Right renal cortex interstitium (tissue), 3 donors: ENCODE measurements around the gene TRIM9. TPM values are rescaled to one million over a fixed set of nuclear protein-coding genes. Genes with fewer than 3 reads are reported as not detected.
"Not testable (repeated sequence)": the region's sequence is repeated elsewhere in the genome, so short reads cannot be mapped to it uniquely, and the experiment has no call there.

ENCODE experiments used
- DNase-seq, 3 donors: peaks; one replicate each; pipeline ENCODE4 v3.0.0-alpha.2; 2013; ENCODE audit warnings: low read depth in 3 of 3, low spot score in 2 of 3
- polyA plus RNA-seq, 3 donors: library from polyadenylated mRNA; unstranded; fragments of 120-200 nt; gene quantifications; one replicate each; pipeline ENCODE4 v1.2.1, GENCODE V29; 2013; ENCODE audit not compliant: insufficient read length in 3 of 3

Gene TRIM9
- polyA plus RNA-seq, 3 donors: 1.1 to 2.5 (median 2.1) TPM

DNA sequence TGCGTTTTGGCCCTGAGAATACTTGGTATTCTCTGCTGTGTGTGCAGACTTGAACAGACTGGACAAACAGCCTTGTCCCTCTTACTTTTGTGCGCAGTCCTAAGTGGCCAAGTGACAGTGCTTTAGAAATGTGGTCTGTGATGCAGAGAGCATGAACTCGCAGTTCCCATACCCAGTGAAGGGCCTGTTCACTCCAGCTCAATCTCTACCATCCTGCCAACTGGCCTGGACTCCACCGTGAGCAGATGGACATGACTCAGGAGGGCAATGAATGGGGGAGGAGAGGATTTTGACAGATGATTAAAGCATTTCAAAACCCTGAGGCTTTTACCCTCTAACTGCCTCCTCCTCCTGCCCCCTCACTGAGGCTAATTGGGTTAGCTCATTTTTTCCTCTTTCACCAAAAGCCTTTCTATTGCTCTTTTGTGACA, 88.1 kb downstream of the TRIM9 start:
- no peak for DNase-seq

DNA sequence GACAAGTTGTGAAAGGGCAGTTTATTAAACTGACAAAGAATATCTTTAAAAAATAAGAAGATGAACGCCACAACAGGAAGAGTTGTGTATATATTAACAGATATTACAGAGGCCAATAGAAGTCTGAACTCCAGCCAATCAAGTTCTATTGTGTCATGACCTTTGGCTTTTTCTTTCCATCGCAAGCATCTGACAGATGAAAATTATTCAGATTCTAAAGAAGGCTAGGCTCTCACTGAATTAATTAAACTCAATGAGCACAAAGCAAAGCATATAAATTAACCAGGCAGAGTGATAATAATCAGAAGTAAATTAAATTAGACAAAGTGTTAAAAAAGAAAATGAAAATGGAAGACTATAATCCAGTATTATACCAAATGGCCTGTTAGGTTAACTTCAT, 88.6 kb downstream of the TRIM9 start:
- no peak for DNase-seq

DNA sequence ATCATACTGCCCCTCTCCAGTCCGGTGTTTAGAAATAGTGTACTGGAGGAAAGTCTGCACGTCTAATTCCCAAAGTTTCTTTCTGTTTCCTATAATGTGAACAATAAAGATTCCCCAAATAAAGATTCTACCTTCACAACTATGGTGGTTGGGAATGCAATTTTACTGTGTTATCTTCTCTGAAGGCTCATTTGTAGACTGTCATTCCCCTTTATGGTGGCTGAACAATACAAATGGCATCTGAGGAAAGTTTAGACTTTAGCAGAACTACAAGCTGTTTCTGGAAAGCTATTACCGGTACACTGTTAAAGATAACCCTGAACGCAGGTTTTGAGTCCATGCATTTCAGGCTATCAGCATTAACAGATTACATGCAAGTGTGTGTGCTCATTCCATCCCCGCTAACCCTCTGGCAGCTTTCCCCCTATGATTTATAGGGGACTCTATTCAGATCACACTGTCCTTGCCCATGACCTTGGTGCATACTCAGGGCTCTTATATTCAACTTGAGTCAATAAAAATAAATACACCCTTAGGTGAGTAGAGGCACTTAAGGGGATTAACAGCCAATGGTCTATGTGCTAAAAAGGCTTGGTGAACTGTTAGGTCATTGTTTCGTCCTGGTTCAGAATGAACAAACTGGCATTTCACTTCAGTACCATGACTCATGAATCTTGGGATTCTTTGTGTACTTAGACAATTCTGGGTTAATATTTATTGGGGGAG, 89.9 kb downstream of the TRIM9 start:
- no peak for DNase-seq

DNA sequence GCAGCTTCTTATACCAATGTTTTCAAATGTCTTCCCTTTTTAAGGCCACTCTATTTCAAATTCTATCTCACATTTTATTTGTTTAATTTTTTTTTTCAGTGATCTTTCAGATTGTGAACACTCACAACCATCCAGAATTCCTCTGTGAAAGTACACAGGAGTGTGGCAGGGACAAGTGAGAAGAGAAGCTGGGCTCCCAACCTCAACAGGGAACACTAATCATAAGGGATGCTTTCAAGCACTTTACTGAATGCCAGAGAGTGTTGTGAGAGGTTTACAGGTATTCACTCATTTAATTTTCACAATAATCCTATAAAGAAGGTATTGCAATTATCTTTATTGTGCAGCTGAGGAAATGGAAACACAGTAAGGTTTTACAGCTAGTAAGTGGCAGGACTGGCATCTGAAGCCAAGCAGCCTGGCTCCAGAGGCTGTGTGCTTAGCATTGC, 90.5 kb downstream of the TRIM9 start:
- DNase-seq: no peak

DNA sequence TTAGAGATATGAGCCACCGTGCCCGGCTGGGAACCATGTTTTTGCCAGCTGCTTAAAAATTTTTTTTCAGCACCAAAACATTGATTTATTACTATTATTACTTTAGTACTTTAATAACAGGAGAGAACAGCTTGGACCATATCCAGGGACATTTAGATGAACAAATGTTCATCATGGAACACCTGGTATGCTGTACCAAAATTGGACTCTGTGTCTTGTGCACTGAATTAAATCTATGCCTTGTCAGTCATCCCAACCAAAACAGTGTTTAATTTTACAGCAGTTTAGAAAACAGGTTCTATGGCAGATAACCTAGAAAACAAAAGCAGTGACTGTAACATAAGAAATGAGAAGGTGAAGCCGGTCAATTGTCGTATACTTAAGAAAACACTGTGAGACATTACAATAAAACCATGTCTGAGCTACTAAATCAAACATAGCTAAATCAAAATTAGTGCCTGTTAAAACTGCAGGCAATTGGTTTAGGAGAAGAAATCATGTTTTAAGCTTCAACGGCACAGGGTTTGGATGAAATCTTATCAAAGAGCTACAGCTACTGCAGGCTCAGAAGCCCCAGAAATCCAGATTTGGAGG, 92.4 kb downstream of the TRIM9 start:
- peak in 1 of 3 donors; percentile 16 for DNase-seq

DNA sequence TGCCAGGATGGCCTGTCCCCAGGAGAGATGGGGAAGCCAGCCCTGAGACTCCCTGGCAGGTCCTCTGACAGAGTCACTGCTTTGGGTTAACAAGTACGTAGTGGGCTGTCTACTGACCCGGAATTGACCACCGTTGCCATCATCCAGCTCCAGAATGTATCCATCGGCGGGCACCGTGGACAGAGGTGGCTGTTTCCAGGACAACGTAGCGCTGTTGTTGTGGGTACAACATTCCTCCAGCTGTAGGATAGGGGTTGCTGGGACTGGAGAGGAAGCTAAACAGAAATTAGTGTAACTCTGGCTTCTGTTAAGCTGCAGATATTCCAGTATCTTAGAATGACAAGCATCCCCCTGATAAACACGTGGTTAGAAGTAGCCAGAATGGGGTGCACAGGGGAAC, 94.3 kb downstream of the TRIM9 start:
- no peak for DNase-seq

DNA sequence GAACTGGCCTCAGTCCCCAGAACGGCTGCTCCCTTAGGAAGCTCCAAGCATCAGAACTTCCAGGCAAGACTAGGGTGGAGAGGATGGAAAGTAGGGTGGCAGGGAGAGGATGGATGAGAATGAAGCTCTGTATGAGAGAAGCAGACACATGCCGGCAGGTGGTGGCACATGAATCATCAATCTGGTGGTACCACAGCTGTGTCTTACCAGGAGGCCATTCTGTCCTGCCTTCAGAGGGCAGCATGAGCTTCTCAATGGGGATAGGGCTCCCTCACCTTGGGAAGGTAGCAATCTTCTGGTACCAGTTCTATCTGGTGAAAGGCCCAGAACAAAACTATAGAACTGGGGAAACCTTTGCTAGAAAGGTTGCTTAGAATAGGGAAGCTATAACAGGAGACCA, 95.2 kb downstream of the TRIM9 start:
- DNase-seq: no peak

DNA sequence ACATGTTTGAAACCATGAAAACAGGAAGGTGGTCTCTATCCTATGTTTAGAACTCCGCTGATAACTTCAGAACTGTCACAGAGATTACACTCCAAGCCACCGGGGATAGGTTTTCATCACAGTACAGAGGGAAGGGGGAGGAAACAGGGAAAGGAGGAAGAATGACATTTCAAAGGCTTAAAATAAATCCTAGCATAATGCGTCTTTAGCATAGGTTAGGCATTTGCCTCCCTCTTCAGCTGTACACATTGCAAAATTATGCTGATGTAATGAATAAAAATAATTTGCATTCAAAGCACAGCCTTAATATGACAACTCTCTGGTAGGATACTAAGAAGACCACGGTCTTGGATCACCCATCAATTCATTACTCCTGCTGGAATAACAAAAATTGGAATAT, 96.3 kb downstream of the TRIM9 start:
- DNase-seq: no peak

DNA sequence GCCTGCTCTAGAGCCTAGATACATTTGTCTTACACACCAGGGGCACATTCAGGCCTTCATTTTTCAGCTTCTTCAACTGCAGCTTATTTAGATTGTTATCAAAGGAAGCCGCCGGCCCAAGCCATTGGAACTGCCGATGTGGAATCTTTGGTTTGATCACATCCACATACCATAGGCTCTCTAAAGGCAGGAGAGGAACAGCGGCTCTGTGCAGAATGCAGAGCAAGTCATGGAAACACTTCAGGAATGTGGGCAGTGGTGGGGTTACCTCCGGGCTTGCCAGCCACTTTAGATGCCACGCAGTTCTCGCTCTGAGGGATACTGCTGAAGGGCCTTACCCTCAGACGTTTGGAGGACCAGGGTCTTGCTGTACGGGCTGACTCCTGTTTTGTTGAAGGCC, 97.2 kb downstream of the TRIM9 start:
- no peak for DNase-seq

DNA sequence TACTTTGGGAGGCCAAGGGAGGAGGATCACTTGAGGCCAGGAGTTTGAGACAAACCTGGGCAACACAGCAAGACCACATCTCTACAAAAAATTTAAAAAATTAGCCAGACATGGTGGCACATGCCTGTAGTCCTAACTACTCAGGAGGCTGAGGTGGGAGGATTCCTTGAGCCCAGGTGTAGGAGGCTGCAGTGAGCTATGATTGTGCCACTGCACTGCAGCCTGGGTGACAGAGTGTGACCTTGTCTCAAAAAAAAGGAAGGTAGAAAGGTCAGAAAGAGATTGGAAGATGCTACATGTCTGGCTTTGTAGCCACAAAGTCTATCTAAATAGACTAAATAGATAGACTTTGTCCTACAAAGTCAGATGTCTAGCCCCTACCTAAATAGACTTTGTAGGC, 100.7 kb downstream of the TRIM9 start:
- not testable (repeated sequence) for DNase-seq

DNA sequence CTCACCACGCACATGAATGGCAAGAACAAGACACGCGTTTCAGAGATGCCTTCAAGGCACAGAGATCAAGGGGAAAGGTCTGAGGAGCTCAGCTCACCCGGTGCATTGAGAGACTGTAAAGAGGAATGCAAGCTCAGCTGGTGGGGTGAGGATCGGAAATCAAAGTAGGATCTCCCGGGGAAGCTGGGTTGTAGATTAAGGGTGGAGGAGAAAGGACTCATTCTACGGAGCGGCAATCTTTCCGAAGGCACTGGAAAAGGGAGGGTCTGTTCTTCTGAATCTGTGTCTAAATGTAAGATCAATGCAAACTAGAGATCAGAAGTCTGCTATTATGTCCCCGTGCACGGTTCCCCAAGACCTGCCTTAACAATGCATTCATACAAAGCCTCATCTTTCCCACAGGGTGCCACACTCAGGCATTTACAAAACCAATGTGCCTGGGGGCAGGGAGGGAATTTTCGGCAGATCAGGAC, 109.0 kb downstream of the TRIM9 start:
- DNase-seq: no peak

DNA sequence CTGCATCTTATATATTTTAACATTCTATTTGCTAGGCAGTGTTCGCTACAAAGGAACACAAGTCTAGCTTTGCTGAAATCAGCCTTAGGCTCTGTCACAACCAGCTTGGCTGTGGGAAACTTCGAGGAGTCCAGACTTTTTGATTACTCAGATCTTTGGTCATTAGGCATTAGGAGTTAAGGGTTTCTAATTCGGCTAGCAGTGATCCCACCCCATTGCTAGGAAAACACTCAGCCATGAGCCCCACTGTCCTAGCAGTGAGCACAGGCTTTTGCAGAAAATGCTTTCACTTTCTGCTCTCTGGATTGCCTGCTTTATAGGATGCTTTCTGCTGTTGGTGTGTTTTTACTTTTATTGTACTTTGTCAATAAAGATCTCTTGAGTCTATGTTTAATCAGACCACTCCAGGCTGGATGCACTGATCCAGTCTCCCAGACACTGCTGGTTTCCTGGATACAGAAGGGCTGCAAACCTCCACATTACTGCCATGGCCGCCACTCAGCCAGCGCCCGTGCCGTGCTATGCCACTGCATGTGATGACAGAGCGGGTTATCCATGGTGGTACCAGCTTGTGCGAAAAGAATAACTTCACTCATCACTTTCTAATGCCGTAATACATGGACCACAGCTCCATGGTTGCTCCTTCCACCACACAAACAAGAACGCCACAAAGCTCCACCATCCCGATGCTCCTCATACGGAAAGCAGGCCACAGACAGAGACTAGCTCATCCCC, 109.6 kb downstream of the TRIM9 start:
- DNase-seq: no peak

DNA sequence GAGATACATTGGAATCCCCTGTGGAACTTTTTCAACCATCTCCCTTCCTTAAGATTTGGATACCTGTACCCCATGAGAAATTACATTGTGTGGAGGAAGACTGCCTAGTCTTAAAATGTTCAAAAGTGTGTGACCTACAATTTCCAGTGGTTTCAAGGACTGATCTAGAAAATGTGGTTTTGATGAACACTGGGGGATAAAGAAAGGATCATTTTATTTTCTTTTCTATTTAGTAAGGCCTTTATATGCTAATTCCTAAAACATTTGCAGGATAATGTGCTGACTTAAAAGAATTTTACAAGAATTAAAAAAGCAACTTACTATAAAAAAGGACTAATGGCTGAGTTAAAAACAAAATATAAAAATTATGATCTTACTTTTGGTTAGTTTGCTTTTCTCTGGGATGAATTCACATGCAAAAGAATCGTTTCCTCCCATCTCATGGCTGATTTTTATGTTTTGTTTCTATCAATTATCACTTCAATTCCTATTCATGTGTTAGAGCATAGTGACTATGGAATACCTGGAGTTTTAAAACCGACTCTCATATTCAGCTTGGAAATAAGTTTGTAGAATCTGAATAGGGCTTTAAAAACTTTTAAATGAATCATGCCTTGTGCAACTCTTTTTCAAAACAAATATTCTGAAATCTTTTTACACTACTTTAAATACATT, 110.7 kb downstream of the TRIM9 start:
- DNase-seq: no peak

DNA sequence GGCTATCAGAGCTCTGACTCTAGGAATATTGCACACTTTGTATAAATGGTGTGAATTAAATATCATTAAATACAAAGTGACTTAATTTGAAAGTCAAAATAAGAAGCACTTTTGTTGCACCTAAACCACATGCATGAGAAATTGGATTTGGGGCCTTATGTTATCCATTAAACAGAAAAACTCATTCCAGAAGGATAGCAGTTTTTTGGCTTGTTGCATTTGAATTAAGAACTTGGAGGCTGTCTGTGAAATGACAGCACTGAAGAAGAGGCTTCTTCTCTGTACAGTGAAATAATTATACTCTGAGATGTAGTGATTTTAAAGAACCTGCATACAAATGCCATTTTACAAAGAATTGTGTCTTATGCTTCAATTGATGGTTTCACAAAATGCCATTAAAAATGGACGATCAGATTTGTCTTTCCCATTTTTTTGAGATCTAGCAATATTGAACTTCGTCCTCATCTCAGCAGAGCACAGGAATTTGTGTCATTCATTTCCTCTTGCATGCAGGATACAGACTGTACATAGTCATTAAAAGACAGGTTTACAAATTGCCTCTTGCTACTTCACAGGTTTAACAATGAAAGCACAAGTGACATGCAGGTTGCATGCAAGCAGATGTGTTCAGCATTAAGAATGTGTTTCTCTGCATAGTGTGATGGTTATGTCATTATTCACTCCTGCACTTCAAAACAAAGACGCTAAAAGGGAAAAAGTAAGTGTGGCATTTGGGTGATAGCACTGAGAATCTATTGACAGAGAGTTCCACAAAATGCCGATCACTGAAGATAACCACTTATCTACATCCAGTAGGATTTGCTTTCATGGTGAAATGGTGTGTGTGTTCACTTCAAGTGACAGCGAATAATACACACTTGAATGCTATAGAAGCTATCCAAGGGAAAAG, 114.7 kb downstream of the TRIM9 start:
- no peak for DNase-seq

DNA sequence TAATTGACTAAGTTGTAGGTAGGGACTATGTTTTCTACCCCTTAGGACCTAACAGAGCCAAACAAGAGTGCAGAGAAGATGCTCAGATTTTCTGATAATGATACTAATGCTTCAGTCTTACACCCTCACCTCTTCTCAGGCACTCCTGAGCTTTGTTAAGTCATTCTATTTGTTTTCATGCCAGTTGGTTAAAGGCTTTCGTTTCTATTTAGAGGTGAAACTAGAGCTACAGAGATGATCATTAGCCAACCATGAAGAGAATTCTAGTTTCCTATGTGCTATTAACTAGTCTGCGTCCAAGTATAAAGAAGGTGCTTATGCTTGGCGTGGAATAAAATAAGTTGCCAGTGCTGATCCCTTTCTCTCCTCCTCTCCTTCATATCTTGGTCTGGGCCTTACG, 116.0 kb downstream of the TRIM9 start:
- DNase-seq: no peak

DNA sequence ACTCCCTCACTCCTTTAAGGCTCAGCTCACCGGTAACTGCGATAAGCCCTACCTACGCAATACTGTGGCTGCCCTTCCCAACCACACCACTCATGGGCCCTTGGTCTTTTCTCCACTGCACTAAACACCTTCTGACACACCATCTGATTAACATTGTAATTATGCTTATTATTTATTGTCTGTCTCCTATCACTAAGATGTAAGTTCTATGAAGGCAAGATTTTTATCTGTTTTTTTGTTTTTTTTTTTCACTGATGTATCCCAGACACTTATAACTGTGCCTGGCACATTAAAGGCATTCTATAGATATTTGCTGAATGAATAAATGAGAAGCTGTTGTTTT, 116.4 kb downstream of the TRIM9 start:
- no peak for DNase-seq

DNA sequence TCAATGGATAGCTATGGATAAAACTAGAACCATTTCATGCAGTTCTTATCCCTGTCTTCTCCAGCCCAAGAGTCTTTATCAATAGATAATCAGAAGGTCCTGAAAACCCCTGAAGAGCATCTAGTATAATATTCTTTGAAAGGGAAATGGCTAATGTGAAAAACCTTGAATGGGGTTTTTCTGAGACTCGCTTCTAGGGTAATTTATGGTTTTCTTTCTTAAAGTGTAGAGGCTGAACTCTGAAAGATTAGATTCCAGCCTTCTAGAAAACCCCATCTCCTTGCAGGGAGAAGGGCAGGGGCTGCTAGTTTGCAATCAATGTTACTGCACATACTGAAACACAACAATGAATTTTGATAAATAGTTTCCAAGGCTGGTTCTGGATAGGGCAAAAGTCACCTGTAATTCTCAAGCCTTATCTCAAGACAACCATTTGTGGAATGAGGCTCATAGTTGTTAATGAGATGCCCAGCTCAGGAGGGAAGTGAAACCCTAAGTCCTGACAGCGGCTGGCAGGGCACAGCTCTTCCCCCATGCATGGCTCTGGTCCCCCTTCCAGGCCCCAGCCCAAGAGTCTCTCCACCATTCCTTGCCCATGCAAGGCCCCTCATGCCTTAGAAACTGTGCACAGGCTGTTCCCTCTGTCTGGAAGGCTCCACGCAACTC, 116.9 kb downstream of the TRIM9 start:
- no peak for DNase-seq

DNA sequence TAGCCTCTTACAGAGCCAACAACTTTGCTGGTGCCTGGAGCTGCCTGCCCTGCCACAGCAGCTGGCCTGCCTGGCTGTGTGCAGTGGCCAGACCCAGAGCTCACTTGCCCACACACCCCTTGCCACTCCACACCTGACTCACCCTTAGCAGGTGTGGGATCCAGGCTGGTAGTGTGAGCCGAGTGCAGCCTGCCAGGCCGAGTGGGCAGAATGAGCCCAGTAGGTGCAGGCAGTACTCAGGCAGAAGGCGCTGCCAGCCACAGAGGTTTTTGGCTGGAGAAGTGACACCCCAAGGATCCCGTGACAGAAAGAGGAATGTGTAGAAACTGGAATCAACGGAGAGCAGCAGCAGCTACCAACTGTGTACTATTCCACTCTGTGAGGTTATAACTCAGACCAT, 120.8 kb downstream of the TRIM9 start:
- no peak for DNase-seq

DNA sequence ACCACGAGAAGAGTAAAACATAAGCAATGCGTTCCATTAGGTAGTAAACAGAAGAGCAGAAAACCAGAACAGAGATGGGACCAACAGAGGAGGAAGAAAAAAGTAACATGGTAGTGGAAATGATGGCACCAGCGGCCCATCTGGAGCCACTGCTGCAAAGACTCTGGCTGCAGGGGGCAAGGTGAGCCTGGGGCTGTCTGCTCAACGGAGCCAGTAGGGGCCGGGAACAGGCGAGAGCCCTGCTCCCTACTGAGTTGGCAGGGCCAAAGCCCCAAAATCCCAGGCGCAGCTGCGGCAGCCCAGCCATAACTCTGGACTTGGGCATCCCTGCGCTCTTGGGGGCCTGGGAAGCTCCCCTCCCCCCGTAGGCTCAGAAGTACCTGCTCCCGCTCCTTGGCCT, 122.2 kb downstream of the TRIM9 start:
- DNase-seq: no peak
